ENCODE data around the gene GALNTL6.

The GALNTL6 gene

DNA sequence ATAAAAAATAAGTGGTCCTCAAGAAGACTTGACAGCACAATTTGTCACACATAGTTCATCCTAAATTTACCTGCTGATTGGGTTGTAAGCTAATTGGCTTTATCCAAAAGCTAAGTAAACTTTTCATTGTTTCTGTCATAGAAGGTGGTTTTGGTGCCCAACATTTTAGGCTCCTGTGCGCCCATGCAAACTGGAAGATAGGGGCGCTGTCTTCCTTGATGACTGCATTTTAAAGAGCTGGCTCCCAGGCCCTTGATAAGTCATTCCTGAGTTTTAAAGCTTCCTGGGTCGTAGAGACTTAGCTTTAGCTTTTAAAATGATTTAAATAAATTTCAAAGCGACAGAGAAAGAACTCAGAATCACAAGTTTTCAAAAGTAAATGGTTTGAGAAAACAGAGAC is 730.0 kb downstream of the GALNTL6 start:
- Histone ChIP-seq H3K27me3 (ENCODE audit: control insufficient read depth in 2 of 2, insufficient read depth in 2 of 2, low read length in 2 of 2) (no peaks in the 10 kb centered on the region), H3K4me1 (ENCODE audit: control insufficient read depth in 2 of 2, insufficient read depth in 2 of 2, low read length in 2 of 2) (no peaks in the 10 kb centered on the region), H3K27ac (ENCODE audit: low read depth in 2 of 2, low read length in 2 of 2) (no peak overlapping the region), H3K9me3 (ENCODE audit: control insufficient read depth in 2 of 2, low read length in 2 of 2) (no peaks in the 10 kb centered on the region), H3K4me3 (ENCODE audit: low read length in 2 of 2) (no peak overlapping the region), H3K9ac (ENCODE audit: low read depth in 1 of 2, low read length in 2 of 2) (no peak overlapping the region), H3K36me3 (ENCODE audit: control insufficient read depth in 2 of 2, insufficient read depth in 2 of 2, low read length in 2 of 2) (no peaks in the 10 kb centered on the region)

DNA sequence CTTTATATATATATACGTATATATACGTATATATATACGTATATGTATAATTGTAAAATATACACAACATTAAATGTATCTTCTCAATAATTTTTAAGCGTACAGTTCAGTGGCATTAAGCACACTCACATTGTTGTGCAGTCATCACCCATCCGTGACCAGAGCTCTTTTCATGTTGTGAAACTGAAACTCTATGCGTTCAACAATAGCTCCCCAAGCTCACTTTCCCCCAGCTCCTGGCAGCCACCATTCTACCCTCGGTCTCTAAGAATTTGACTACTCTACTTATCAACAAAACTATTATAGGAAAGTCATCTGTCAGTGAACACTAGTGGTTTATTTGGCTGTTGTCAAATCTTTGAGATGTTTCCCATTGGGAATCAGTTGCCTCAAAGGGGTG is 733.6 kb downstream of the GALNTL6 start:
- H3K36me3 ChIP-seq (ENCODE audit: control insufficient read depth in 2 of 2, insufficient read depth in 2 of 2, low read length in 2 of 2) = no peaks in the 10 kb centered on the region
- no peak overlapping the region for H3K9ac ChIP-seq (ENCODE audit: low read depth in 1 of 2, low read length in 2 of 2)

DNA sequence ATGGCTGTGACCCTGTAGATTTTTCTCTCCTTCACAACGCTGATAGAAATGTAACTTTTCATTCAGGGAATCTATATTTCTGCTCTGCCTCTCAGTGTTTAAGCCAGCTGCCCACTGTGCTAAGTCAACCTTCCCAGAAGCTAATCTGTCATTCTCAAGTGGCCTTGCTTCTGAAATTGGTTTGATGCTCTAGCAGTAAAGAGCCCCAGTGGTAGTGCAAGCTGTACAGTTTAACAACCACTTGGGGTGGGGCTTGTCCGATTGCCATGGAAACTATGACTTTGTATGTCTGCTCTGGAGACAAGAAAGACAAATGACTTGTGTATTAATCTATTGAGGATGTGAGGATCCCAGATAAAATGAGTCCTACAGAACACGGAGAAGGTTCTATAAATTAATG is 734.5 kb downstream of the GALNTL6 start:
- Histone ChIP-seq H3K36me3 (ENCODE audit: control insufficient read depth in 2 of 2, insufficient read depth in 2 of 2, low read length in 2 of 2) (no peaks in the 10 kb centered on the region), H3K4me3 (ENCODE audit: low read length in 2 of 2) (no peak overlapping the region), H3K27me3 (ENCODE audit: control insufficient read depth in 2 of 2, insufficient read depth in 2 of 2, low read length in 2 of 2) (no peaks in the 10 kb centered on the region), H3K9ac (ENCODE audit: low read depth in 1 of 2, low read length in 2 of 2) (no peak overlapping the region), H3K27ac (ENCODE audit: low read depth in 2 of 2, low read length in 2 of 2) (no peak overlapping the region), H3K9me3 (ENCODE audit: control insufficient read depth in 2 of 2, low read length in 2 of 2) (no peaks in the 10 kb centered on the region), H3K4me1 (ENCODE audit: control insufficient read depth in 2 of 2, insufficient read depth in 2 of 2, low read length in 2 of 2) (no peaks in the 10 kb centered on the region)

More for the DNA sequence above, 733.6 kb downstream of the GALNTL6 start:
- H3K4me3 ChIP-seq (ENCODE audit: low read length in 2 of 2) = no peak overlapping the region
- H3K27me3 ChIP-seq (ENCODE audit: control insufficient read depth in 2 of 2, insufficient read depth in 2 of 2, low read length in 2 of 2) = no peaks in the 10 kb centered on the region
- no peaks in the 10 kb centered on the region for H3K9me3 ChIP-seq (ENCODE audit: control insufficient read depth in 2 of 2, low read length in 2 of 2)
- H3K4me1 ChIP-seq (ENCODE audit: control insufficient read depth in 2 of 2, insufficient read depth in 2 of 2, low read length in 2 of 2) = no peaks in the 10 kb centered on the region
- H3K27ac ChIP-seq (ENCODE audit: low read depth in 2 of 2, low read length in 2 of 2) = no peak overlapping the region

DNA sequence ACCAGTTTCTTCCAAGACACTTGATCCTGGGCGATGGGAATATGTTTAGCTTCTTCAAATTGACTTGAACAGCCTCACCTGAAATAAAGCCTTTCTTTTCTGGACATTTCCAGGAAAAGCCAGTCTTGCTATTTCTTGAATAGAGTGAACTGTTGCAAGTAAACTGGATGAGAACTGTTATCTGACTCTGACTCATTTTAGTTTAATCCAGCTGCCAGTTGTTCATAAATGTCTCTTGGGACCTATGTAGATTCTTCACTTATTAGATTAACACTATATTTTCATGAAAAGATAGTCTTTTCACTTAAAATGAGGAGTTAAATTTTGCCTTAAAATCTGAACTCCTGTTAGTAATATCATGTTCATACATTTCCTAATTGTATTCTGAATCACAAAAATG is 740.0 kb downstream of the GALNTL6 start:
- Histone ChIP-seq H3K27me3 (ENCODE audit: control insufficient read depth in 2 of 2, insufficient read depth in 2 of 2, low read length in 2 of 2) (no peaks in the 10 kb centered on the region), H3K4me1 (ENCODE audit: control insufficient read depth in 2 of 2, insufficient read depth in 2 of 2, low read length in 2 of 2) (no peaks in the 10 kb centered on the region), H3K9me3 (ENCODE audit: control insufficient read depth in 2 of 2, low read length in 2 of 2) (no peaks in the 10 kb centered on the region), H3K27ac (ENCODE audit: low read depth in 2 of 2, low read length in 2 of 2) (no peak overlapping the region), H3K36me3 (ENCODE audit: control insufficient read depth in 2 of 2, insufficient read depth in 2 of 2, low read length in 2 of 2) (no peaks in the 10 kb centered on the region), H3K4me3 (ENCODE audit: low read length in 2 of 2) (no peak overlapping the region), H3K9ac (ENCODE audit: low read depth in 1 of 2, low read length in 2 of 2) (no peak overlapping the region)

DNA sequence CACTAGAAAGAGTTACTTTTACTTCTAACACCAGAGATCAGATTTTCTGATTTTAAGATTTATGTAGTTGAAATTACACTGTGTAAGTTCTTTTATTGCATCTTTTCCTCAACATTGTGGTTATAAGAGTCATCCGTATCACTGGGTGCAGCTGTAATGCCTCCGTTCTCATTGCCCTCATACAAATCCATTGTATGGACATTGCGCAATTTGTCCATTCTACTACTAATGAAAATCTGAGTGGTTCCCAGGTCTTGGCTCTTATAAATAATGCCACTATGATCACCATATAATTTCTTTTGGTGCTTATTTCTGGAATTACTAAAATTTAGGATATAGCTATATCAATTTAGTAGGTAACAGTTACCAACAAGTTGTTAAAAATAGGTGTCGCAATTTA is 741.4 kb downstream of the GALNTL6 start:
- Histone ChIP-seq H3K9me3 (ENCODE audit: control insufficient read depth in 2 of 2, low read length in 2 of 2) (no peaks in the 10 kb centered on the region), H3K27me3 (ENCODE audit: control insufficient read depth in 2 of 2, insufficient read depth in 2 of 2, low read length in 2 of 2) (no peaks in the 10 kb centered on the region), H3K9ac (ENCODE audit: low read depth in 1 of 2, low read length in 2 of 2) (no peak overlapping the region), H3K4me3 (ENCODE audit: low read length in 2 of 2) (no peak overlapping the region), H3K27ac (ENCODE audit: low read depth in 2 of 2, low read length in 2 of 2) (no peak overlapping the region), H3K4me1 (ENCODE audit: control insufficient read depth in 2 of 2, insufficient read depth in 2 of 2, low read length in 2 of 2) (no peaks in the 10 kb centered on the region), H3K36me3 (ENCODE audit: control insufficient read depth in 2 of 2, insufficient read depth in 2 of 2, low read length in 2 of 2) (no peaks in the 10 kb centered on the region)

DNA sequence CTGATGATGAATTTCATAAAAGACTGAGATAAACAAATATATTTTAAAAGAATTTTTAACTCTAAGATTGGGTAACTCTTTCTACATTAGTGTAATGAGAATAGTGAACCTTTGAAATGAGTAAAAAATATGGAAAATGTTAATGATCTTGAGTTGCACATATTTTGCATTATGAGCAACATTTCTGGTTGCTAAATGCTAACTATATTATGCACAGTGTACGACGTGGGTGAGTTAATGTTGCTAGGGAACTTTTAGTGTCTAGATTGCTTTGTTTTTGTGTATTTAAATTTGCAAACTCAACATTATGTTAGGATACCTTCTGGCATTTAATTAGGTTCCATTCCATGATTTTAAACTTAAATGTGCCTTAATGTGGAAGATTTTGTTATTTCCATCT is 742.5 kb downstream of the GALNTL6 start:
- no peak overlapping the region for H3K4me3 ChIP-seq (ENCODE audit: low read length in 2 of 2)
- no peaks in the 10 kb centered on the region for H3K4me1 ChIP-seq (ENCODE audit: control insufficient read depth in 2 of 2, insufficient read depth in 2 of 2, low read length in 2 of 2)
- H3K36me3 ChIP-seq (ENCODE audit: control insufficient read depth in 2 of 2, insufficient read depth in 2 of 2, low read length in 2 of 2) = no peaks in the 10 kb centered on the region
- no peaks in the 10 kb centered on the region for H3K27me3 ChIP-seq (ENCODE audit: control insufficient read depth in 2 of 2, insufficient read depth in 2 of 2, low read length in 2 of 2)
- no peak overlapping the region for H3K27ac ChIP-seq (ENCODE audit: low read depth in 2 of 2, low read length in 2 of 2)
- no peak overlapping the region for H3K9ac ChIP-seq (ENCODE audit: low read depth in 1 of 2, low read length in 2 of 2)
- H3K9me3 ChIP-seq (ENCODE audit: control insufficient read depth in 2 of 2, low read length in 2 of 2) = no peaks in the 10 kb centered on the region

DNA sequence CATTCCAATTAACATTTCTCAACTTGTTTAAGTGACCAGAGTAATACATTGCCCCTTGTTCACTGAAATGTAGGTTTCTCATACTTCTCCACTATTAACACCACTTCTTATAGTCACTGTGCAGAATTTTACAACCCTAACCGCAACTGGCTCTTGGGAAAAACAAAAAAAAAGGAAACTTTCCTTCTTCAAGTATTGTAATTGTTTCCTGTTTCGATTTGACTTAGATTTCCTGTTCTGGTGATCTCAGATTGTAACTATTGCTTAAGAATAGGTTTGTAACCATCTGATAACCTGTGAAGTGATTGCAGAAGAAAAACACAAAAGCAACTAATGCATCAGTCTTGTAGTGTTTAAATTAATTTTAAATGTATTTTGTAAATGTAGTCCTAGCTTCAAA is 760.7 kb downstream of the GALNTL6 start:
- H3K9me3 ChIP-seq (ENCODE audit: control insufficient read depth in 2 of 2, low read length in 2 of 2) = no peaks in the 10 kb centered on the region
- H3K4me3 ChIP-seq (ENCODE audit: low read length in 2 of 2) = no peak overlapping the region
- no peaks in the 10 kb centered on the region for H3K36me3 ChIP-seq (ENCODE audit: control insufficient read depth in 2 of 2, insufficient read depth in 2 of 2, low read length in 2 of 2)
- no peak overlapping the region for H3K27ac ChIP-seq (ENCODE audit: low read depth in 2 of 2, low read length in 2 of 2)
- no peak overlapping the region for H3K9ac ChIP-seq (ENCODE audit: low read depth in 1 of 2, low read length in 2 of 2)
- no peaks in the 10 kb centered on the region for H3K27me3 ChIP-seq (ENCODE audit: control insufficient read depth in 2 of 2, insufficient read depth in 2 of 2, low read length in 2 of 2)
- no peaks in the 10 kb centered on the region for H3K4me1 ChIP-seq (ENCODE audit: control insufficient read depth in 2 of 2, insufficient read depth in 2 of 2, low read length in 2 of 2)

DNA sequence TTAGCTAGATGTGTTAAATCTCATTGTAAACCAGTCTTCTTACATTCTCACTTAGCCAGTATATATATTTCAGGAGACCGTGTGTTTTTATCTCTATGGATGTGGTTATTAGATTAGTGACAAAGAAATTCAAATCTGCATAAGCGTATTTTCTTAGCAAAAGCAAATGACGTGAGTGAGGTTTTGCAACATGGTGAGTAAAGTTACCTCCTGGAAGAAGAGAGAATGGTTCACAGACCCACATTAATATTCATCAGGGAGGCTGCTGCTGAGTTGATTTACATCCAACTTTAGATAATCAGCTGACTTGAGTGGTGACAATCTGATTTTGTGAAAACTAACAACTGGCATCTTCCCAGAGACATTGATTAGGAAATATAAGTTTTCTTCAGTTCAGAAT is 765.5 kb downstream of the GALNTL6 start:
- Histone ChIP-seq H3K4me3 (ENCODE audit: low read length in 2 of 2) (no peak overlapping the region), H3K27ac (ENCODE audit: low read depth in 2 of 2, low read length in 2 of 2) (no peak overlapping the region), H3K9me3 (ENCODE audit: control insufficient read depth in 2 of 2, low read length in 2 of 2) (no peaks in the 10 kb centered on the region), H3K4me1 (ENCODE audit: control insufficient read depth in 2 of 2, insufficient read depth in 2 of 2, low read length in 2 of 2) (no peaks in the 10 kb centered on the region), H3K36me3 (ENCODE audit: control insufficient read depth in 2 of 2, insufficient read depth in 2 of 2, low read length in 2 of 2) (no peaks in the 10 kb centered on the region), H3K27me3 (ENCODE audit: control insufficient read depth in 2 of 2, insufficient read depth in 2 of 2, low read length in 2 of 2) (no peaks in the 10 kb centered on the region), H3K9ac (ENCODE audit: low read depth in 1 of 2, low read length in 2 of 2) (no peak overlapping the region)

DNA sequence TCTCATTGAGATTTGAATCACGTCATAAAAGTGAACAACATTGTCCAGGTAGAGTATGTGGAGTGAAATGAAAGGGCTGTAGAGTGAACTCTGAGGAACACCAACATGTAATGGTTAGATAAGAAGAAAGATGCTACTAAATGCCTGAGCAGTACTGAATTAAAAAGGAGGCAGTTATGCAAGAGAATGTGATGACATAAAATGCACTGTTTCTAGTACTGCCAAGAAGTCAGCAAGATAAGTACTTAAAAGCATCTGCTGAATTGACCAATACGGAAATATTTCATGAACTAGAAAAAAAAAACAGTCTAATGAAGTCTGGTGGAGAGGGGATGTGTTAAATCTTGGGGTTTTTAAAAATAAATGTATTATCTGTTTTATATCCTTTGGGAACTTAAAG is 771.6 kb downstream of the GALNTL6 start:
- Histone ChIP-seq H3K4me1 (ENCODE audit: control insufficient read depth in 2 of 2, insufficient read depth in 2 of 2, low read length in 2 of 2) (no peaks in the 10 kb centered on the region), H3K9ac (ENCODE audit: low read depth in 1 of 2, low read length in 2 of 2) (no peak overlapping the region), H3K9me3 (ENCODE audit: control insufficient read depth in 2 of 2, low read length in 2 of 2) (no peaks in the 10 kb centered on the region), H3K27me3 (ENCODE audit: control insufficient read depth in 2 of 2, insufficient read depth in 2 of 2, low read length in 2 of 2) (no peaks in the 10 kb centered on the region), H3K27ac (ENCODE audit: low read depth in 2 of 2, low read length in 2 of 2) (no peak overlapping the region), H3K36me3 (ENCODE audit: control insufficient read depth in 2 of 2, insufficient read depth in 2 of 2, low read length in 2 of 2) (no peaks in the 10 kb centered on the region), H3K4me3 (ENCODE audit: low read length in 2 of 2) (no peak overlapping the region)

DNA sequence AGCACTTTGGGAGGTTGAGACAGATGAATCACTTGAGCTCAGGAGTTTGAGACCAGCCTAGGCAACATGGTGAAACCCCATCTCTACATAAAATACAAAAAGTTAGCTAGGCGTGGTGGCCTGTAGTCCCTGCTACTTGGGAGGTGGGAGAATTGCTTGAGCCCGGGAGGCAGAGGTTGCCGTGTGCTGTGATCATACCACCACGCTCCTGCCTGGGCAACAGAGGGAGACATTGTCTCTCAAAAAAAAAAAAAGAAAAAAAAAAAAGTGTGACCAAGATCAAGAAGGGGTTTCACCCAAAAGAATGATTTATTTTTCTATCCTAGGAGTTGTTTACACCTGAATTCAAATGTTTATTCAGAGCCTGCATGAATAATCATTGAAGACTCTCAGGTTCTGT is 783.0 kb downstream of the GALNTL6 start:
- H3K4me3 ChIP-seq (ENCODE audit: low read length in 2 of 2) = no peak overlapping the region
- no peaks in the 10 kb centered on the region for H3K27me3 ChIP-seq (ENCODE audit: control insufficient read depth in 2 of 2, insufficient read depth in 2 of 2, low read length in 2 of 2)
- H3K27ac ChIP-seq (ENCODE audit: low read depth in 2 of 2, low read length in 2 of 2) = no peak overlapping the region
- H3K4me1 ChIP-seq (ENCODE audit: control insufficient read depth in 2 of 2, insufficient read depth in 2 of 2, low read length in 2 of 2) = no peaks in the 10 kb centered on the region
- no peaks in the 10 kb centered on the region for H3K36me3 ChIP-seq (ENCODE audit: control insufficient read depth in 2 of 2, insufficient read depth in 2 of 2, low read length in 2 of 2)
- H3K9me3 ChIP-seq (ENCODE audit: control insufficient read depth in 2 of 2, low read length in 2 of 2) = no peaks in the 10 kb centered on the region
- no peak overlapping the region for H3K9ac ChIP-seq (ENCODE audit: low read depth in 1 of 2, low read length in 2 of 2)

DNA sequence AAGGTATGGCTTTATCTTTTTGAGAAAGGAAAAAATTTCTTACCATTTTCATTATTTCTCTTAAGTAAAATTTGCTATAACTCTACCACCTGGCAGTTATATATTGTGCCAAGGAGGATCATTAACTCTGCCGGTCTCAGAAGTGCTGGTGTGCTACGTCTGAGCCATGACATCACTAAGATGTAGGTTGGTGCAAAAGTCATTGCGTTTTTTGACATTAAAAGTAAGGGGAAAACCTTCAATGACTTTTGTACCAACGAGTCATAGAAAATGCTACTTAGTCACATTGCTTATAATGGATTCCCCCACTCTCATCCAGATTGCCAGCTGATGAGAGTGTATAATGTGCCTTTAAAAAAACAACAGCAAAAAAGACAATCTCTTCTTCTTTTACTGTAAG is 786.4 kb downstream of the GALNTL6 start:
- no peaks in the 10 kb centered on the region for H3K27me3 ChIP-seq (ENCODE audit: control insufficient read depth in 2 of 2, insufficient read depth in 2 of 2, low read length in 2 of 2)
- H3K9ac ChIP-seq (ENCODE audit: low read depth in 1 of 2, low read length in 2 of 2) = no peak overlapping the region
- no peak overlapping the region for H3K27ac ChIP-seq (ENCODE audit: low read depth in 2 of 2, low read length in 2 of 2)
- H3K4me1 ChIP-seq (ENCODE audit: control insufficient read depth in 2 of 2, insufficient read depth in 2 of 2, low read length in 2 of 2) = no peaks in the 10 kb centered on the region
- H3K36me3 ChIP-seq (ENCODE audit: control insufficient read depth in 2 of 2, insufficient read depth in 2 of 2, low read length in 2 of 2) = no peaks in the 10 kb centered on the region
- H3K9me3 ChIP-seq (ENCODE audit: control insufficient read depth in 2 of 2, low read length in 2 of 2) = no peaks in the 10 kb centered on the region
- H3K4me3 ChIP-seq (ENCODE audit: low read length in 2 of 2) = no peak overlapping the region
